ENCODE results near the gene RUNX2. TPM values are rescaled to one million over a fixed set of nuclear protein-coding genes. Genes with fewer than 3 reads are reported as not detected.

The RUNX2 gene
- total and polyA plus RNA-seq, 2 donors (not counting 1 experiment from before 2014, with no cell fraction given), result 1.3 to 2.4 TPM

DNA sequence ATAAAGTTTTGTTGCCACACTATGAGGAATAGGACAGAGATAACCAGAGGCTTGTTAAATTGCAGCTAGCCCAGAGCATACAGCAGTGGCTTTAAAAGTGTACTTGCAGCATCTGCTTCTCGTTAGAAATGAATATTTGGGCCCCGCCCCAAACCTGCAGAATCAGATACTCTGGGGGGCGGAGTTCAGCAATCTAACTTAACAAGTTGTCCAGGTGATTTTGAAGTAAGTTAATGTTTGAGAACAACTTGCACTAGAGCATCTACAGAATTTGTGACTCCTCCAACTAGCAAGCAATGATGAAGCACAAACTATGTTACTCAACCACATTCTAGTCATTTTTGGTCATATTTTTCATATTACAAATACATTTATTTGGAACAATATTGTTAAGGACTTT lies 60.2 kb downstream of the RUNX2 start:
- no peaks in the 10 kb centered on the region for H3K79me2 ChIP-seq (ENCODE audit: control insufficient read depth, insufficient read depth, low read length)
- no peak overlapping the region for H3K27ac Mint-ChIP-seq
- H3K27ac ChIP-seq (ENCODE audit: low read length in 2 of 2), result no peak overlapping the region
- no peak overlapping the region for H3K4me2 ChIP-seq (replicated peaks; ENCODE audit: low read depth, low read length, poor library complexity, severe bottlenecking)
- intact Hi-C loops (cut with micrococcal nuclease), result no loop called here
- H3K4me1 Mint-ChIP-seq, result no peaks in the 10 kb centered on the region
- TF ChIP-seq, protein P1, sequence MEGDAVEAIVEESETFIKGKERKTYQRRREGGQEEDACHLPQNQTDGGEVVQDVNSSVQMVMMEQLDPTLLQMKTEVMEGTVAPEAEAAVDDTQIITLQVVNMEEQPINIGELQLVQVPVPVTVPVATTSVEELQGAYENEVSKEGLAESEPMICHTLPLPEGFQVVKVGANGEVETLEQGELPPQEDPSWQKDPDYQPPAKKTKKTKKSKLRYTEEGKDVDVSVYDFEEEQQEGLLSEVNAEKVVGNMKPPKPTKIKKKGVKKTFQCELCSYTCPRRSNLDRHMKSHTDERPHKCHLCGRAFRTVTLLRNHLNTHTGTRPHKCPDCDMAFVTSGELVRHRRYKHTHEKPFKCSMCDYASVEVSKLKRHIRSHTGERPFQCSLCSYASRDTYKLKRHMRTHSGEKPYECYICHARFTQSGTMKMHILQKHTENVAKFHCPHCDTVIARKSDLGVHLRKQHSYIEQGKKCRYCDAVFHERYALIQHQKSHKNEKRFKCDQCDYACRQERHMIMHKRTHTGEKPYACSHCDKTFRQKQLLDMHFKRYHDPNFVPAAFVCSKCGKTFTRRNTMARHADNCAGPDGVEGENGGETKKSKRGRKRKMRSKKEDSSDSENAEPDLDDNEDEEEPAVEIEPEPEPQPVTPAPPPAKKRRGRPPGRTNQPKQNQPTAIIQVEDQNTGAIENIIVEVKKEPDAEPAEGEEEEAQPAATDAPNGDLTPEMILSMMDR (IDR thresholded peaks at IDR 0.05), result no peak
- no peak for TF ChIP-seq EZH2 (IDR thresholded peaks at IDR 0.05; ENCODE audit: borderline replicate concordance, insufficient read depth, low read depth, low read length, poor library complexity, severe bottlenecking)
- no peaks in the 10 kb centered on the region for H3K4me1 ChIP-seq (ENCODE audit: control insufficient read depth in 2 of 2, insufficient read depth in 2 of 2, low read length in 2 of 2)
- WGBS (ENCODE audit: insufficient coverage), result 80% methylated on average over 1 of the region's 3 CpGs
- H3K9me3 ChIP-seq (ENCODE audit: control extremely low read depth in 1 of 3, control insufficient read depth in 2 of 3, insufficient read depth in 1 of 3, low read length in 2 of 3), result peaks cover 0 to 5% (median 2%) of the 10 kb centered on the region in 3 donors
- H2AFZ ChIP-seq (ENCODE audit: insufficient read depth, low read depth, low read length, poor library complexity, severe bottlenecking), result no peak overlapping the region
- no peaks in the 10 kb centered on the region for H3K27me3 ChIP-seq (replicated peaks in 1 of 4; ENCODE audit: control extremely low read depth in 1 of 4, control insufficient read depth in 3 of 4, insufficient read depth in 4 of 4, low read length in 3 of 4)
- H4K20me1 ChIP-seq (ENCODE audit: control insufficient read depth, insufficient read depth, low read length, poor library complexity, severe bottlenecking), result no peaks in the 10 kb centered on the region
- no peak overlapping the region for H3K4me3 ChIP-seq (ENCODE audit: control extremely low read depth in 1 of 5, extremely low read depth in 1 of 5, insufficient read depth in 1 of 5, low read depth in 2 of 5, low read length in 4 of 5)
- no peaks in the 10 kb centered on the region for H3K36me3 ChIP-seq (replicated peaks in 1 of 2; ENCODE audit: control extremely low read depth in 1 of 2, control insufficient read depth in 1 of 2, extremely low read depth in 1 of 2, insufficient read depth in 2 of 2, low read length in 1 of 2)
- H3K9me3 Mint-ChIP-seq (ENCODE audit: insufficient read depth), result peaks cover 3% of the 10 kb centered on the region
- POLR2A ChIA-PET, result no interaction called here
- no peak overlapping the region for H3K9ac ChIP-seq (ENCODE audit: low read length)
- no peak overlapping the region for H3K4me3 Mint-ChIP-seq
- ATAC-seq (ENCODE audit: low read depth) (no peak), DNase-seq (no peak)
- CTCF ChIA-PET, result no interaction called here
- H3K27me3 Mint-ChIP-seq, result peaks cover 18% of the 10 kb centered on the region

DNA sequence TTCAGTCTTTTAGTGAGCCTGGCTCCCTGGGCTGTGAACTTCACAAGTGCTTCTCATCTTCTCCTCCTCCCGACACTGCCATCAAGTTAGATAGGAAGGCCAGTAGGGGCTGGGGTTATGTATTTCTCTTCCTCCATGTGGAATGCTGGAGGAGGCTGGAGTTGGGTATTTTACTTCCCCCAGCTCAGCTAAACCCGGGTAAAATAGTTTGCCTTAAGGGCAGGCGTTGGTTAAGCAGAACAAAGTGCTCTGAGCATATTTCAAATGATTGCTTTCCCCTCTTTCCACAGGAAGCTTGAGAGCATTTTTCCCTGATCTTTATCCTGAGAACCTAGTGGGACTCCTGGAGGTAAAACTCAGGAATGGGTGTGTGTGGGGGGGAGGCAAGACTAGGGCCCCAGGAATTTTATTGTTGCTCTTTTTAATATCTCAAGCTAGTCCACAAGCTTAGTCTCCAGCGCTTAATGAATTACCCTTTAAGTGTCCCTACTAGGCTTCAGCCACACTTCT lies 66.5 kb downstream of the RUNX2 start:
- Histone ChIP-seq H3K27ac (ENCODE audit: low read length in 2 of 2) (no peak overlapping the region), H2AFZ (ENCODE audit: insufficient read depth, low read depth, low read length, poor library complexity, severe bottlenecking) (no peak overlapping the region), H3K4me1 (ENCODE audit: control insufficient read depth in 2 of 2, insufficient read depth in 2 of 2, low read length in 2 of 2) (no peaks in the 10 kb centered on the region), H3K4me3 (ENCODE audit: control extremely low read depth in 1 of 5, extremely low read depth in 1 of 5, insufficient read depth in 1 of 5, low read depth in 2 of 5, low read length in 4 of 5) (no peak overlapping the region), H3K9me3 (ENCODE audit: control extremely low read depth in 1 of 3, control insufficient read depth in 2 of 3, insufficient read depth in 1 of 3, low read length in 2 of 3) (peaks cover 0 to 5% (median 4%) of the 10 kb centered on the region in 3 donors), H3K27me3 (replicated peaks in 1 of 4; ENCODE audit: control extremely low read depth in 1 of 4, control insufficient read depth in 3 of 4, insufficient read depth in 4 of 4, low read length in 3 of 4) (no peaks in the 10 kb centered on the region), H3K79me2 (ENCODE audit: control insufficient read depth, insufficient read depth, low read length) (no peaks in the 10 kb centered on the region), H3K36me3 (replicated peaks in 1 of 2; ENCODE audit: control extremely low read depth in 1 of 2, control insufficient read depth in 1 of 2, extremely low read depth in 1 of 2, insufficient read depth in 2 of 2, low read length in 1 of 2) (no peaks in the 10 kb centered on the region), H3K9ac (ENCODE audit: low read length) (no peak overlapping the region), H3K4me2 (replicated peaks; ENCODE audit: low read depth, low read length, poor library complexity, severe bottlenecking) (no peak overlapping the region), H4K20me1 (ENCODE audit: control insufficient read depth, insufficient read depth, low read length, poor library complexity, severe bottlenecking) (no peaks in the 10 kb centered on the region)
- intact Hi-C loops (cut with micrococcal nuclease), result no loop called here
- CTCF ChIA-PET, result interaction anchor here (1.0 kb wide), 1 partner anchor 26 kb away, joined by 4 read pairs; no protein-coding TSS in a partner anchor
- no peak for DNase-seq
- Mint-ChIP-seq H3K4me3 (no peak overlapping the region), H3K4me1 (no peaks in the 10 kb centered on the region), H3K9me3 (ENCODE audit: insufficient read depth) (peaks cover 3% of the 10 kb centered on the region), H3K27ac (no peak overlapping the region), H3K27me3 (no peaks in the 10 kb centered on the region)
- POLR2A ChIA-PET, result no interaction called here
- ATAC-seq (ENCODE audit: low read depth), result no peak
- WGBS (ENCODE audit: insufficient coverage), result 100% methylated on average over 1 of the region's 4 CpGs
- TF ChIP-seq EZH2 (IDR thresholded peaks at IDR 0.05; ENCODE audit: borderline replicate concordance, insufficient read depth, low read depth, low read length, poor library complexity, severe bottlenecking), result no peak
- TF ChIP-seq, protein P1 (IDR thresholded peaks at IDR 0.05), result no peak
